ENCODE results near the gene NGEF. TPM values are rescaled to one million over a fixed set of nuclear protein-coding genes. Genes with fewer than 3 reads are reported as not detected.

The NGEF gene
- total RNA-seq, 1 experiment from 2014 or later: 1.9 TPM

- no peaks in the 10 kb centered on the region for H4K20me1 ChIP-seq (ENCODE audit: control insufficient read depth, insufficient read depth, insufficient read length)
- no peaks in the 10 kb centered on the region for H3K79me2 ChIP-seq (ENCODE audit: insufficient read depth, low read length)
- Mint-ChIP-seq H3K4me3 (no peak overlapping the region), H3K4me1 (peaks cover 0 to 11% of the 10 kb centered on the region in 2 experiments; a peak in 2 of 4 replicates), H3K27ac (no peak overlapping the region), H3K27me3 (ENCODE audit: low read depth) (peaks cover 32% of the 10 kb centered on the region), H3K36me3 (ENCODE audit: insufficient read depth in 1 of 3, low read depth in 3 of 3) (no peaks in the 10 kb centered on the region; a peak in 1 of 7 replicates), H3K9me3 (no peaks in the 10 kb centered on the region; a peak in 1 of 5 replicates)
- TF ChIP-seq, protein P1, sequence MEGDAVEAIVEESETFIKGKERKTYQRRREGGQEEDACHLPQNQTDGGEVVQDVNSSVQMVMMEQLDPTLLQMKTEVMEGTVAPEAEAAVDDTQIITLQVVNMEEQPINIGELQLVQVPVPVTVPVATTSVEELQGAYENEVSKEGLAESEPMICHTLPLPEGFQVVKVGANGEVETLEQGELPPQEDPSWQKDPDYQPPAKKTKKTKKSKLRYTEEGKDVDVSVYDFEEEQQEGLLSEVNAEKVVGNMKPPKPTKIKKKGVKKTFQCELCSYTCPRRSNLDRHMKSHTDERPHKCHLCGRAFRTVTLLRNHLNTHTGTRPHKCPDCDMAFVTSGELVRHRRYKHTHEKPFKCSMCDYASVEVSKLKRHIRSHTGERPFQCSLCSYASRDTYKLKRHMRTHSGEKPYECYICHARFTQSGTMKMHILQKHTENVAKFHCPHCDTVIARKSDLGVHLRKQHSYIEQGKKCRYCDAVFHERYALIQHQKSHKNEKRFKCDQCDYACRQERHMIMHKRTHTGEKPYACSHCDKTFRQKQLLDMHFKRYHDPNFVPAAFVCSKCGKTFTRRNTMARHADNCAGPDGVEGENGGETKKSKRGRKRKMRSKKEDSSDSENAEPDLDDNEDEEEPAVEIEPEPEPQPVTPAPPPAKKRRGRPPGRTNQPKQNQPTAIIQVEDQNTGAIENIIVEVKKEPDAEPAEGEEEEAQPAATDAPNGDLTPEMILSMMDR (conservative IDR thresholded peaks at IDR 0.05): no peak
- no peak overlapping the region for H2BK15ac ChIP-seq (ENCODE audit: low read depth, low read length)
- H2AK5ac ChIP-seq (ENCODE audit: insufficient read length, low read length): no peak overlapping the region
- H3K9ac ChIP-seq (ENCODE audit: extremely low read depth, insufficient read length, low read length): no peak overlapping the region
- no peak overlapping the region for H3K14ac ChIP-seq (ENCODE audit: insufficient read depth, low read length)
- no peaks in the 10 kb centered on the region for H3K9me3 ChIP-seq (ENCODE audit: control insufficient read depth, low read depth, low read length)
- no peak overlapping the region for H3K23ac ChIP-seq (ENCODE audit: insufficient read length, low read depth, low read length)
- no peak overlapping the region for H3K4me2 ChIP-seq (ENCODE audit: insufficient read depth, insufficient read length, low read length)
- H3T11ph ChIP-seq (ENCODE audit: low read length): no peak overlapping the region
- no peak overlapping the region for H3K56ac ChIP-seq (ENCODE audit: insufficient read length, low read depth, low read length)
- H3K79me1 ChIP-seq (ENCODE audit: insufficient read depth, low read depth, low read length, poor library complexity, severe bottlenecking): no peaks in the 10 kb centered on the region
- no peak overlapping the region for H4K8ac ChIP-seq (replicated peaks; ENCODE audit: insufficient read length, low read depth, low read length)
- no peak overlapping the region for H3K4ac ChIP-seq (ENCODE audit: low read depth, low read length)
- no peak overlapping the region for H3K18ac ChIP-seq (ENCODE audit: insufficient read length, low read depth, low read length)
- no peak overlapping the region for H2BK5ac ChIP-seq (ENCODE audit: insufficient read length, low read length)
- no CpG with 5 or more reads among the region's 14 CpGs for WGBS (ENCODE audit: extremely low coverage, insufficient read length, low lambda C conversion rate)
- H3K27ac ChIP-seq (ENCODE audit: insufficient read length, low read depth, low read length): no peak overlapping the region
- H2BK20ac ChIP-seq (ENCODE audit: low read depth, low read length, poor library complexity, severe bottlenecking): no peak overlapping the region
- no peak overlapping the region for H2BK12ac ChIP-seq (ENCODE audit: insufficient read length, low read depth, low read length)
- no peak for DNase-seq
- H3K27me3 ChIP-seq (ENCODE audit: insufficient read depth, low read length): peaks cover 8% of the 10 kb centered on the region; the same call in 1 of the 2 replicates
- H4K91ac ChIP-seq (ENCODE audit: insufficient read length, low read depth, low read length): no peak overlapping the region
- H3K4me1 ChIP-seq (ENCODE audit: insufficient read depth, low read length): no peaks in the 10 kb centered on the region
- H3K23me2 ChIP-seq (ENCODE audit: insufficient read length, low read depth, low read length, poor library complexity, severe bottlenecking): peaks cover 7% of the 10 kb centered on the region
- no peak overlapping the region for H2BK120ac ChIP-seq (ENCODE audit: low read depth, low read length, poor library complexity, severe bottlenecking)
- no peak overlapping the region for H2AFZ ChIP-seq (ENCODE audit: low read length)
- H4K5ac ChIP-seq (ENCODE audit: insufficient read length, low read depth, low read length): no peak overlapping the region
These were observed 139.7 kb downstream of the NGEF start for GRCh38 chr2:232873292-232873908.

All from H9 (cell line).